Stimulated activated CD8-positive, alpha-beta memory T cell treated with anti-CD3 and anti-CD28 coated beads, Interleukin-12 subunit alpha, Interleukin-12 subunit beta, amount 100 ng/mL, for 24 hours (primary cell): ENCODE results near the gene COMP.

Source experiments
- DNase-seq: peaks from one replicate; pipeline ENCODE4 v3.0.0-alpha.2; 2020; ENCODE audit errors: extremely low read depth

Gene COMP

DNA sequence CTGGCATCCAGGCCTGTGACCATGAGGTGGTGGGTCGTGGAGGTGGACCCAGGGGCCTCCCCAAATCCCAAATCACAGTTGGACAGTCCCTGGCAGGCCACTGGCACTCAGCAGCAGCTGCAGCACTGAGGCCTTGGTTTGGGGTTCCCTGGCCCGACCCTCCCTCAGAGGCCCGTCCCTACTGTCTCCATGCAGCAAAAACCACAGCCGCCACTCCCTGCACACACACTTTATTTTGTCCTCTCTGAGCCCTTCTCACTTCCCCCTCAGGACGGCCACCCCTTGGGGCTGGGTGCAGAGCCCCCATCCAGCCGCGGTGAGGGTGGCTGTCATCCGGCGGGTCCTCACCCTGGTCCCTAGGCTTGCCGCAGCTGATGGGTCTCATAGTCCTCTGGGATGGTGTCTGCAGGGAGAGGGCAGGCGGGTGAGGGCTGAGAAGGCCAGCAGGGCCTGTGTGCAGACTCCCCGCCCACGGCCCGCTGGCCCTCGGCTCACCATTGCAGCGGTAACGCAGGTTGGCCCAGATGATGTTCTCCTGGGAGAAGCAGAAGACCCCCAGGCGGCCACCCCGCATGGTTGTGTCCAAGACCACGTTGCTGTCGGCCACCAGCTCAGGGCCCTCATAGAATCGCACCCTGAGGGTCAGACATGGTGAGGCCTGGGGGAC, 8.4 kb downstream of the COMP start:
- no peak for DNase-seq

DNA sequence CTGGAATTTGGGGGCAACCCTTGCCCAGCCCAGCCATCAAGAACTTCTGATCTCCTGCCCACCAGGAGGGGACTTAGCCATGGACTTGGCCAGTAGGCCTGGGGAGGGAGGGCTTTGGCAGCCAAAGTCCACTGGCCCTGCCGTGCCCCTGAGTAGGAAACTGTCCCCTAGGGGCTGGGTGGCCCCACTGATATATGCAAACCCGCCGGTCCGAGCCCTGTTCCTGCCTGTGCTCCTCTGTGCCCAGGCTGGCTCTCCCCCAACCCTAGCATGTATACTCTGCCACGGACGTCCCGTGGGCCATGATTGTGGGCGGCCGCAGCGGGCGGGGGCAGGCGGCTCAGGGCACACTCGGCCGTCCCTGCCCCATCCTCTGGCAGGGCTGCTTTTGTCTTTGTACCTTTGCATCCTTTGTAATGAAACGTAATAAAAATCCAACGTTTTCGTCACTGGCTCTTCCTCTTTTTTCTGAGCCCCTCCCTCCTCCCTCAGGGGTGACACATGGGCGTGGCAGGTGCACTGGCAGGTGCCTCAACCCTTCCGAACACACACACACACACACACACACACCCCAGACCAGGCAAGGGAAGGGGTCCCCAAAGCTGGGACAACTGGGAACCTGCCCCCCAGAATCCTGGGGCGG, 9.1 kb downstream of the COMP start:
- no peak for DNase-seq

DNA sequence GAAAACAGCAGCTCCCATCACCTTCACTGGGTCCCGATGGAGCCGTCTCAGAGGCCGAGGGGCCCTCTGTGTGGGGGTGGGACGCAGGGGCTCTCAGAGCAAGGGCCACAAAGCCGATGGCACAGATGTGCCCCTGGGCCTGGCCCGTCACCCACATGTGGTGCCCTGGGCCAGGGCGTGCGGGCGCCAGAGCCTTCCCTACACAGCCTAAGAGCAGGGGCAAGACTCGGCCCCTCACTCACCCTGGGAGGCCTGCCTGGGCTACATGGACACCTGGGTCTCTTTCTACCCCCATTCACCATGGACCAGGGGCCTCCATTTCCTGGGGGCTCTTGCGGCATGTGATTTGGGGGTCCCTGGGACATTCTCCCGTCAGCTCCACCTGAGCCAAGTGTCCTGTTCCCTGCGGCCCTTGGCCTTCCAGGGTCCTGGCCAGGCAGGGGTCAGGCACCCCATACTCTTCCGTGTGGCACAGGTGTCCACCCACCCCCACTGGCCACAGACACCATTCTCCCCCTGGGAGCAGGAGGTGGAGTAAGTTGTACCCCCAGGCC, 10.0 kb downstream of the COMP start:
- DNase-seq, result no peak

DNA sequence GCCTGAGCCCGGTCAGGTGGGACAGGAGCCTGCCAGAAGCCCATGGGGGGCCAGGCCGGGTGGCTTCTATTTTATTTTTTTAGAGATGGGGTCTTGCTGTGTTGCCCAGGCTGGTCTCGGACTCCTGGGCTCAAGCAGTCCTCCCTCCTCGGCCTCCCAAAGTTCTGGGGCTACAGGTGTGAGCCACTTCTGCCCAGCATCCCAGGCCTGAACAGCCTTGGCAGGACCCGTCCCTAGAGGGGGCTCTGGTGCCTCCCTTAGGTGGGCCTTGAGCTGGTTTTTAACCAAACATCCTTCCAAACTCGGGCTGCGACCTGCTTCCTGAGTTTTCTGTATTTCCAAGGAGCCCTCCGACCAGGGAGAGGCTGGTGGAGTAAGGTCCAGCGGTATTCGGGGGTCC, 10.5 kb downstream of the COMP start:
- DNase-seq, result no peak

DNA sequence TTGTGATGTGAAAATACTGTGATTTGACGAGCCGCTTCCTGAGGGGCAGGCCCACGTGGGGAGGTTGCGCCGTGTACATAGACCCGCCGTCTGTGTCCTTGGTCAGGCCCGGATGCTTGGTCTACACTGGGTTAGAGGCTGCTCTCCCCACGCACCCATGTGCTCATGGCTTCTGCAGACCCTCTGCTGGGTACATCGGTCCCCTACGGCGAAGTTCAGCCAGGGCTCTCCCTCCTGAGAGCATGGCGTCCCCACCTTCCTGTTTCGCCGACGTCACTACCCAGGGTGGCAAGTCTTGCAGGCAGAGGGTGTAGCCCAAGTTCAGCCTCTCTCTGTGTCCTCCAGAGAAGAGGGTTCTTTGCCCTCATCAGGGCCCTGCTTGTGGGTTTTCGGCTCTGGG, 11.0 kb downstream of the COMP start:
- DNase-seq, result no peak

DNA sequence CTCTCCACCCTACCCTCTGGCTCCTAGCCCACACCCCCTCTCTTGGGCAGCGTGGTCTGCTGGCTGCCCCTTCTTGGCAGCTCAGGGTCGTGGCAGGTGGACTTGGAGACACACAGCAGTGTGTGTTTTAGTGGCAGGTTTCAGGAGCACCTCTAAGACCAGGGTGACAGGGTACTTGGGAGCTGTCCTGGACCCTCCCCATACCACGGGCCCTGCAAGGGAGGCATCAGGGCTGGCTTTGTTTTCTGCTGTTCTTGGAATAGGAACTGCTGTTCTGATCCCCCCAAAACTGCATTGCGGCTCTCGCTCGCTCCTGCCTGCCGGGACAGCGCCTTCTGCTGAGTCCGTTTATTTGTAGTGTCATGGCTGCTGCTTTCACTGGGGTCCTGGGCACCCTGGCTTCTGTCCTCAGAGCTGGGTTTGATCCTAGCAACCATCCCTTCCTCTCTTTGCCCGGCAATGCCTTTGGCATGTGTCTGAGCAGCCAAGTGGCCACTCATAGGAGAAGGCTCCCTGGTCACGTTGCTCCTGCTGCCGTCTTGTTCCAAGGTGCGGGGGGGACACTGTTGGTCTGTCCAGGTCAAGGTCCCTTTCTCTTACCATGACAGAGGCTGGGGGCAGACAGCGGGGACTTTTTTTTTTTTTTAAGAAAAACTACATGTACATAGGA, 12.1 kb downstream of the COMP start:
- no peak for DNase-seq

DNA sequence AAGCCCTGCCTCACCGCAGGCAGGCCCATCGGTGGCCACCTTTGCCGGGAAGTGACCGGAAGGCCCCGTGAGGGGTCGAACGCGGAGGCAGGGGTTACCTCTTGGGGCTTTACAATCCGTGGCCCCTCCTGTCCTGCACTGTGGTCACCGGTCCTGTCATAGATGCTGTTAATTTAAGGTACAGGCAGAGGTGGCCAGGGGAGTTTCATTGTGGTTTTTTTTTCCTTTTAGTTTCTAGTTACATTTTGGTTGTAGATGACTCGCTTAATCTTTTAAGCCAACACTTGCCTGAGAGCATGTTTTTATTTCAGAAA, 13.1 kb downstream of the COMP start:
- DNase-seq, result no peak

DNA sequence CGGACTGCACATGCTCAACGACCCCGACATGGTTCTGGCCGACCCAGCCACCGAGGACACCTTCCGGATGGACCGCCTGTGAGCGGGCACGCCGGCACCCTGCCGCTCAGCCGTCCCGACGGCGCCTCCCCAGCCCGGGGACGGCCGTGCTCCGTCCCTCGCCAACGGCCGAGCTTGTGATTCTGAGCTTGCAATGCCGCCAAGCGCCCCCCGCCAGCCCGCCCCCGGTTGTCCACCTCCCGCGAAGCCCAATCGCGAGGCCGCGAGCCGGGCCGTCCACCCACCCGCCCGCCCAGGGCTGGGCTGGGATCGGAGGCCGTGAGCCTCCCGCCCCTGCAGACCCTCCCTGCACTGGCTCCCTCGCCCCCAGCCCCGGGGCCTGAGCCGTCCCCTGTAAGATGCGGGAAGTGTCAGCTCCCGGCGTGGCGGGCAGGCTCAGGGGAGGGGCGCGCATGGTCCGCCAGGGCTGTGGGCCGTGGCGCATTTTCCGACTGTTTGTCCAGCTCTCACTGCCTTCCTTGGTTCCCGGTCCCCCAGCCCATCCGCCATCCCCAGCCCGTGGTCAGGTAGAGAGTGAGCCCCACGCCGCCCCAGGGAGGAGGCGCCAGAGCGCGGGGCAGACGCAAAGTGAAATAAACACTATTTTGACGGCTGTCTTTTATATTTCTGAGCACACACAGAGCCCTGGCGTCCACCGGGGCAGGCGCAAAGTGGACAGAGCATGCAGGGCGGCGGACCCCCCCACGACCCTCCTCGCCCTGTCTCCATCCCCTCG, 13.6 kb downstream of the COMP start:
- no peak for DNase-seq

DNA sequence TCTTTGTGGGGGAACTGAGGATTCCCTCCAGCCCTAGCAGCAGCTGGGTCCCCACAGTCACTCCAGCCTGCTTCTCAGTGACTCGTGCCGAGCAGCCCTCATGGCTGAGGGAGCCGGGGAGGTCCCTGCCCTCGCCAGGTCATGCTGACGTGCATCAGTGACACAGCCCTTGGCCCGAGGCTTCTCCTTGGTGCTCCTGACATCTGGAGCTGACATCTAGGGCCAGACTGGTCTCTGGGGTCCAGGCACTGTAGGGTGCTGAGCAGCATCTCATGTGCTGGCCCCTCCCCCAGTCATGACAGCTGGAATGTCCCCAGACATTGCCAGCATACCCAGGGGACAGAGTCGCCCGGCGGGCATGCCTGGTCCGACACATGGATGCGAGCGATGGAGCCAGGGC, 14.4 kb downstream of the COMP start:
- DNase-seq, result no peak

DNA sequence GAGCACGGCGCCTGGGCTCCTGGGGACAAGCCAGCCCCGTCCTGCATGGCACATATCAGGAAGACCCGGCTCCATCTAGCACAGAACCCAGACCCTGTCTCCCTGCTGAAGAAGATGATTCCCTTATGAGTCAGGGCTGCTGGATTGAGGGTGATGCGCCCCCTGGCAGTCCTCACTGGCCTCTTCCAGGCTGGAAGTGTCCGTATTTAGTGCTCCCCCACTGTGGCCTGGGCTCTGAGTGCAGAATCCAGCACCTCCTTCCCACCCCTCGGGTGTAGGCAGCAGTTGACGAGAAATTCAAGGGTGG, 14.9 kb downstream of the COMP start:
- no peak for DNase-seq

DNA sequence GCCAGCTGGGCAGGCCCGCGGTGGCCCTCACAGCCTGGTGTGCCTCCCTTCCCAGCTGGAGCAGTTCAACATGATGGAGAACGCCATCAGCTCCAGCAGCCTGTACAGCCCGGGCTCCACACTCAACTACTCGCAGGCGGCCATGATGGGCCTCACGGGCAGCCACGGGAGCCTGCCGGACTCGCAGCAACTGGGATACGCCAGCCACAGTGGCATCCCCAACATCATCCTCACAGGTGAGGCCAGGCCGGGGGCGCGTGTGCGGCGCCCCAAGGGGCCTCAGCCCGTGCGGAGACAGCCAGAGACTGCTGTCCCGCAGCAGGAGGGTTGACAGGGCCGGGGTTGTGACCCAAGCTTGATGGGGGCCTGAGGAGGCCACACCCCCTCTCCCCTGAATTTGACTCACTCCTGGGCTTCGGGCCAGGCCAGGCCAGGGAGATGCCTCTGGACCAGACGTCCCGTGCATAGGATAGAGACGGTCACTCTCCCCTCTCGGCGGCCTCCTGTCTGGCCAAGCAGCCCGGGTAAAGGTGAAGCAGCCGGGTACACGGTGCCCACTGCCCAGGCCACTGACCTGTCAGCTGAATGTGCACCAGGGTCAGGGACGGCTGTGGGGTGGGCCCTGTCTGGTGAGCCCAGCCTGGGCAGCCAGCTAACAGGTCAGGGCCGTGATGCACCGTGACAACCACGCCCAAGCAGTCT, 15.4 kb downstream of the COMP start:
- DNase-seq, result no peak

DNA sequence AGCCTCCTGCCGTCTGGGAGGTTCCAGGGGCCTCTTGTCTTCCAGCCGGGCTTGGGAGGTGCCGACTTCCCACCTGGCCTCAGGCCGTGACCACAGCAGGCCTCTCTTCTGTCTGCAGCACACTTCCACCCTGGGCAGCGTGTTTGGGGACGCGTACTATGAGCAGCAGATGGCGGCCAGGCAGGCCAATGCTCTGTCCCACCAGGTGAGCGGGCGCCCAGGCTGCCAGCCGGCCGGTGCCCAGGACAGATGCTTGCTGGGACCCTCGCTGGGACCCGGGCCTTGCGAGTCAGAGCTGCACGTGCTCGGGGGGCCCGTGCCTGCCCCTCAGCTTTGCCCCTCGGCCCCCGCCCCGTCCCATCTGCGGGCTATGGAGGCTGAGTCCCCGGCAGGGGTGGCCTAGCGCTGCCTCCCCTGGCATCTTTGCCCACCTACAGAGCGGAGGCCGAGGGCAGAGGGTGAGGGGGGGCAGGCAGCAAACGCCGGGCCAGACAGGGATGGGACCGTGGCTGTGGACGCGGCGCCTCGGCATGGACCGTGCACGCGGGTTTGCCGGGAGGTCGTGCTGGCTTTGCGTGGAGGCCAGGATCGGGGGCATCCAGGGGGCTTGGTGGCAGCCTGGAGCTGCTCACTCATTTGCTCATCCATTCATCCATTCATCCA, 16.2 kb downstream of the COMP start:
- DNase-seq, result no peak

DNA sequence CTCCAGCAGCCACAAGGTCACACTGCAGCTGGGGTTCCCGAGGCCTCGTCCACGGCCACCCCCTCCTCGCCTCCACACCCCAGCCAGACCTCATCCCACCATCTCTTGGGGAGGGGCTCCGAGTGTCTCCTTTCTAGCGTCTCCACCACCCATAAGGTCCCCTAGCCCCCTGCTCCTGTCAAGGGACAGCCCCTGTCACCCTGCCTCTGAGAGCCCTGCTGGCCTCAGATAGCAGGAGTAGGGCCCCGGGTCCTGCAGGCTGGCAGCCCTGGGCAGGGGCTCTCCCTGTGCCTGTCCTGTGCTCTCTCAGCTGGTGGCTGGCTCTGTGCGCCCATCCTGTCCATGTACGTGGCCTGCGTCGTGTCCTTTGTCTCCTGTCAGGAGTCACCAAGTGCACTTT, 17.0 kb downstream of the COMP start:
- DNase-seq, result no peak

DNA sequence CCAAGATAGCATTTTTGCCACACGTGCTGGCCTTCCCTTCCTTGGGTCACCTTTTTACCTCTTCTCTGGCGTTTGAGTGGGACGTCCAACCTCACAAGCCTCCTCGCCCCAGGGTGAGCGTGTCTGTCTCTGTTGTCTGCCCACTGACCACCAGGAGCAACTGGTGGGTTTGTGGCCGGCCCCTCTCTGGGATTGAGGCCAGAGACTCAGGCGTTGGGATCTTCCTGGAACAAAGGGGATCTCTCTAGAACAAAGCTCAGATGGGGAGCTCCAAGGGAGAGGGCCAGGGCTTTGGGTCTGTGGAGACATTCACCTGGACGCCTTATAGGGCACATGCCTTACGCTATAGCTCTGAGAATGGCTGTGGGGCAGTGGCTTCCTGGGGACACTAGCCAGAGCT, 17.4 kb downstream of the COMP start:
- no peak for DNase-seq

DNA sequence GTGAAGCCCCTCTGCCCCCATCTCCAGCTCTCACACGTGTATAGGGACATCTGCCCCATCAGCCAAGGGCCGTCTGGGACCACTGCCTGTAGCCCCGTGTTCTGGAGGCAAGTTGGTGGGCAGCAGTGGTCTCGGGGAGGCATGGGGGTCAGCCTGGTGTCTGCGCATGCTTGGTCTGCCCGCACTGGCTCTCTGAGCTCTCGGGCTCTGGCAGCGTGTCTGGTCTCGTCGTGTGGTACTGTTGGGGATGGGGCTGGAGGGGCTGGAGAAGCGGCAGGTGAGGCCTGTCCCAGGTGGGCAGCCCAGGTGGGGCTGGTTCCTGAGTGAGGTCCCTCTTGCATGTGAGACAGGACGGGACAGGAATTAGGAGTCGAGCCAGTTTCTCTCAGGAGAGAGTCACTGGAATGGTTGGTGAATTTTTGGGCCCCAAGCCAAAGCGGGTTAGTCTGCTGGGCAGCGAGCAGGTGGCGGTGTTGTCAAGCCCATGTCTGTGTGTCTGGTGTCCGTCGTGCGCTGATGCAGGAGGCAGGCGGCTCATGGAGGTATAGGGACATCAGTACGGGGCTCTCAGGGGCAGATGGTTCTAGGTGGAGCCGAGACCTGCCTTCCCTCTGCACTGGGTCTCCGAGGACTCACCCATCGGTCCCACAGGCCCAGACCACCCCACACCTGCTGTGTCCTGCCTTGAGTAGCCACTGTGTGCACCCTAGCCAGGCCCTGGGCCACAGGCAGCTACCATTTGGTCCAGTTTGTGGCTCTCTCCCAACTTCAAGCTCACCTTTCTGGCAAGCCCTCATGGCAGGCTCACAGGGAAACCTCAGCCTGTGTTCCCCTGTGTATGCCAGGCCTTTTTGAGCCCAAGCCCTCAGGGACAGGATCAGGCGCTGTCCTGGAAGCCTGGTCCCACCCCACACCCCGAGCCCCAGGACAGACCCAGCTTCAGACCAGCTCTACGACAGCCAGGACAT, 18.2 kb downstream of the COMP start:
- no peak for DNase-seq

DNA sequence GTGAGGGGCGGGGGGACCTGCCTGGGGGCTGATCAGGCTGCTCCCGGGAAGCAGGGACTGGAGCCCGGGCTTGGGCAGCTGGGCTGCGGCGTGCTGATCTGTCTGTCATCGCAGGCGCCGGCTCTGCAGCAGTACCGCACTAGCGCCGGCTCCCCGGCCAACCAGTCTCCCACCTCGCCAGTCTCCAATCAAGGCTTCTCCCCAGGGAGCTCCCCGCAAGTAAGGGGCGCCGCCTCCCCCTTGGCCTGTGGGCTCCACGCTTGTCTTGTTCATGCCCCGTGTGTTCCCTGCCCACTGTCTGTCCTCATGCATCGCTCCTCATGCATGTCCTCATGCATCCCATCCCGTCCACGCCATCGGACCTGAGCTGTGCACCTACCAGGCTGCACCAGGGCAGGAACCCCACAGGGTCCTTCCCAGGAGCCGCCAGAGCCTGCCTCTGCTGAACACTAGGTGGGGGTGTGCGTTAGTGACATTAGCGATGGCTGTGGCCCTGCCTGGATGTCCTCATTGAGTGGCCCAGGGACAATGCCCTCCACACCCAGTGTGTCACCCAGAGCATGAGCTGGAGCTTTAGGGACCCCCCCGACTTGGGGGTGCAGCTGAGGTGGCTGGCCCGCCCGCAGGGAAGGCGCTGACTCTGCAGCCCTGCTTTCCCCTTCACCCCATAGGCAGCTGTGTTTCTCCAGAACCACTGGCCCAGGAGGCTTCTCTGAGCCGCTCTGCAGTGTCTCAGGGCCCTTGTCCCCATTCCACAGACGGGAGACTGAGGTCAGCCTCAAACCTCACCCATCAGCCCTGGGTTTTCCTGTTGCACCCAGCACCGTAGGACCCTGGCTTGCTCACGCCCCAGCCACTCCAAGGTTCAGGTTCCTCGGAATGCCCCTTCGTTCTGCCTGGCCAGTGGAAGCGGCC, 19.5 kb downstream of the COMP start:
- no peak for DNase-seq

DNA sequence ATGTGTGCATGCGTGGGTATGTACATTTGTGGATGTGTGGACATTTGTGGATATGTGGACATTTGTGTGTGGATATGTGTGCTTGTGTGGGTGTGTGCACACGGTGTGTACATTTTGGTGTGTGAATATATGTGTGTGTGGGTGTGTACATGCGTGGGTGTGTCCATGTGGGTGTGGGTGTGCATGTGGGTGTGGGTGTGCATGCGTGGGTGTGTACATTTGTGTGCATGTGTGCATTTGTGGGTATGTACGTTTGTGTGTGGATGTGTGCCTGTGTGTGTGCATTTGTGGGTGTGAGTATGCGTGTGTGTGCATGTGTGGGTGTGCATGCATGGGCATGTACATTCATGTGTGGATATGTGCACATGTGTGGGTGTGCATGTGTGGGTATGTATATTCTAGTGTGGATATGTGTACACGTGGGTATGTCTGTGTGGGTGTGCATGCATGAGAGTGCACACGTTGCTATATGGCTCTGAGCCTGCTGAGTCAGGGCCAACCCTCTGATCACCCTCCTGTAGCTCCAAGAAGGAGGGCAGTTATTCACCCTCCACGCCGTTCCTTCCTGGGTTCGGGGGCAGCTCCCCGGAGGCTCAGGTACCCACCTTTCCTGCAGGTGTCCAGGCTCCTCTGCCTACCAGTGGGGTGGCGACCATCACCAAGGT, 20.3 kb downstream of the COMP start:
- no peak for DNase-seq

DNA sequence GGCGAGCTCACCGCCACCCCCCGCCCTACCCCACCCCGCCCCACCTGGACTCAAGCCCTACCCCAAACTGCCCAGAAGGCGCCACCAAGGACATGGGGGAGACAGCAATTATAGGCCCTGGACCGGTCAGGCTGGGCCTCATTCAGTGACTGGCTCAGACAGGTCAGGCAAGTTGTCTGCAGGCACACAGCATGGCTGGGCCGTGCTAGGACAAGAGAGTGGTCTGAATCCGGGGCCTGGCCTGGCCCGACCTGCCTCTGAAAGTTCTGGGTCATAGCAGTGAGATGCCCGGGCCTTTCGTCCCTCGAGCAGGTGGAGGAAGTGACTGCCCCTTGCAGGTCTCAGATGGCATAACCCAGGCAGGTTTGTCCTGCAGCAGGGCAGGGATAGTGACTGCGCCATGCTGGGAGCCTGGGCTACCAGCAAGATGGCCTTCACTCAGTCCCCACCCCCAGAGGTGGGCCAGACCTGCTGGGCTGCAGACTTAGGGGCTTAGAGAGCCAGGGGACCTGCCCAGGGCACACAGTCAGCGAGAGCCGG, 21.0 kb downstream of the COMP start:
- no peak for DNase-seq
